ENCODE measurements around the gene DCC. TPM values are rescaled to one million over a fixed set of nuclear protein-coding genes. Genes with fewer than 3 reads are reported as not detected.

DCC gene
- polyA plus RNA-seq, 3 donors, result 6.4 to 12.7 (median 8.7) TPM

- DNase-seq (ENCODE audit: low read depth in 3 of 3, low spot score in 2 of 3), result no peak
These were observed 535.7 kb downstream of the DCC start for GRCh38 chr18:52875725-52876124.

GRCh38 chr18:52888014-52888413, 548.0 kb downstream of the DCC start:
- DNase-seq (ENCODE audit: low read depth in 3 of 3, low spot score in 2 of 3), result no peak

GRCh38 chr18:52894801-52895200, 554.8 kb downstream of the DCC start:
- DNase-seq (ENCODE audit: low read depth in 3 of 3, low spot score in 2 of 3), result no peak

GRCh38 chr18:52897611-52898484, 557.9 kb downstream of the DCC start:
- DNase-seq (ENCODE audit: low read depth in 3 of 3, low spot score in 2 of 3), result no peak

GRCh38 chr18:52898485-52899058, 558.6 kb downstream of the DCC start:
- no peak for DNase-seq (ENCODE audit: low read depth in 3 of 3, low spot score in 2 of 3)

- no peak for DNase-seq (ENCODE audit: low read depth in 3 of 3, low spot score in 2 of 3)
These were observed 562.2 kb downstream of the DCC start for GRCh38 chr18:52902188-52902587.

- peak; percentile 6 to 36 (median 15) for DNase-seq (ENCODE audit: low read depth in 3 of 3, low spot score in 2 of 3)
These were observed 563.9 kb downstream of the DCC start for GRCh38 chr18:52903857-52904256.

- no peak for DNase-seq (ENCODE audit: low read depth in 3 of 3, low spot score in 2 of 3)
These were observed 567.7 kb downstream of the DCC start for GRCh38 chr18:52907543-52908308.

- DNase-seq (ENCODE audit: low read depth in 3 of 3, low spot score in 2 of 3), result no peak
These were observed 574.2 kb downstream of the DCC start for GRCh38 chr18:52914148-52914547.

GRCh38 chr18:52920665-52921064, 580.7 kb downstream of the DCC start:
- DNase-seq (ENCODE audit: low read depth in 3 of 3, low spot score in 2 of 3), result no peak

- DNase-seq (ENCODE audit: low read depth in 3 of 3, low spot score in 2 of 3), result no peak
These were observed 593.4 kb downstream of the DCC start for GRCh38 chr18:52933356-52933755.

- DNase-seq (ENCODE audit: low read depth in 3 of 3, low spot score in 2 of 3), result no peak
These were observed 596.9 kb downstream of the DCC start for GRCh38 chr18:52936931-52937330.

GRCh38 chr18:52937840-52938239, 597.8 kb downstream of the DCC start:
- DNase-seq (ENCODE audit: low read depth in 3 of 3, low spot score in 2 of 3), result no peak

- no peak for DNase-seq (ENCODE audit: low read depth in 3 of 3, low spot score in 2 of 3)
These were observed 605.6 kb downstream of the DCC start for GRCh38 chr18:52945552-52945951.

- peak in 2 of 3 donors; percentile 1 to 16 for DNase-seq (ENCODE audit: low read depth in 3 of 3, low spot score in 2 of 3)
These were observed 609.0 kb downstream of the DCC start for GRCh38 chr18:52948868-52949444.

- DNase-seq (ENCODE audit: low read depth in 3 of 3, low spot score in 2 of 3), result no peak
These were observed 610.2 kb downstream of the DCC start for GRCh38 chr18:52950155-52950554.

- DNase-seq (ENCODE audit: low read depth in 3 of 3, low spot score in 2 of 3), result no peak
These were observed 613.4 kb downstream of the DCC start for GRCh38 chr18:52953387-52953786.

GRCh38 chr18:52963481-52963880, 623.5 kb downstream of the DCC start:
- DNase-seq (ENCODE audit: low read depth in 3 of 3, low spot score in 2 of 3), result no peak

GRCh38 chr18:52970686-52971085, 630.7 kb downstream of the DCC start:
- DNase-seq (ENCODE audit: low read depth in 3 of 3, low spot score in 2 of 3), result no peak

- DNase-seq (ENCODE audit: low read depth in 3 of 3, low spot score in 2 of 3), result no peak
These were observed 631.1 kb downstream of the DCC start for GRCh38 chr18:52971097-52971496.

GRCh38 chr18:52979892-52980291, 639.9 kb downstream of the DCC start:
- DNase-seq (ENCODE audit: low read depth in 3 of 3, low spot score in 2 of 3), result no peak

All from right renal cortex interstitium (tissue), 3 donors.